ENCODE results near the gene BBS1.

DNA sequence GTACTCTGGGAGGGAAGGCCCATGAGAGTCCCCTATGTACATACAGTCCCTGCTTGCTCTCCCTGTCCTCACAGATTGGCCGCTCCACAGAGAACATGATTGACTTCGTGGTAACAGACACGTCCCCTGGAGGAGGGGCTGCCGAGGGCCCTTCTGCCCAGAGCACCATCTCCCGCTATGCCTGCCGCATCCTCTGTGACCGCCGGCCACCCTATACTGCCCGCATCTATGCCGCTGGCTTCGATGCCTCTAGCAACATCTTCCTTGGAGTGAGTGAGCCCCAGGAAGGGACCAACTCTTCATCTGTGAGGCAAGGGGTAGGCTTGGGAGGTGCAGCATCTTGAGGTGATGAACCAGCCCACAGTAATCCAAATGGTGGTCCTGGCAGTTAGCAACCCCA lies 37.3 kb upstream of the BBS1 start:
- TF ChIP-seq CTCF (IDR thresholded peaks at IDR 0.05) (no peak), POLR2A (IDR thresholded peaks at IDR 0.05) (no peak)

Data from vagina (tissue), 2 donors.